ENCODE results near the gene MYO1D.

GRCh38 chr17:32449963-32450362 lies 427.0 kb downstream of the MYO1D start:
- TF ChIP-seq POLR2AphosphoS5 (IDR thresholded peaks at IDR 0.05) (no peak), CTCF (IDR thresholded peaks at IDR 0.05) (no peak)
